K562 (cell line): Measurements from ENCODE around the gene TM7SF3.

ENCODE experiments used
- FOSL1 ChIP-seq: fragments of 200-800 bp; sonication (Bioruptor generic); conservative IDR thresholded peaks from 2 replicates; pipeline ENCODE4 v1.6.1; 2016; ENCODE audit warnings: missing genetic modification characterization, missing compliant biosample characterization
- TF ChIP-seq, protein P1 (sequence below), 3 experiments: IDR thresholded peaks in 2 of 3; conservative IDR thresholded peaks in 1 of 3; 2 replicates each; pipeline ENCODE4 v1.5.1; 2011 to 2012; ENCODE audit warnings: low read length in 3 of 3, mild to moderate bottlenecking in 3 of 3, control low read depth in 2 of 3, improper control_type of control experiment in 1 of 3, inconsistent platforms in 1 of 3, low read depth in 1 of 3, mixed read lengths in 1 of 3, moderate library complexity in 1 of 3; ENCODE audit not compliant: insufficient read depth in 2 of 3

DNA sequence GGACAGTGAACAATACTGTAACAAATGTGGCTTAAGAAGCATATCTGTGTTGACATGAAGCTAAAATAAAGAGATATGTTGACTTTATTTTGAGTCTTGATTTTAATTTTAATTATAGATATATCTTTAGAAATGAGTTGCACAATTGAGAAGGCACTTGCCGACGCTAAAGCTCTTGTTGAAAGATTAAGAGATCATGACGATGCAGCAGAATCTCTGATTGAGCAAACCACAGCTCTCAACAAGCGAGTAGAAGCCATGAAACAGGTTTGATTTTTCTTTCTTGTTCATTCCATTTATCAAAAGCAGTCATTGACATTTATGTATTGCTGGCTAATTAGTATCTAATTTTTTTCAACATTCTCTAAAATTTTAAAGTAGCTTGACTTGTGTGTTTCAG is 60.2 kb downstream of the TM7SF3 start:
- TF ChIP-seq FOSL1 (tag) = no peak
- TF ChIP-seq, protein P1, sequence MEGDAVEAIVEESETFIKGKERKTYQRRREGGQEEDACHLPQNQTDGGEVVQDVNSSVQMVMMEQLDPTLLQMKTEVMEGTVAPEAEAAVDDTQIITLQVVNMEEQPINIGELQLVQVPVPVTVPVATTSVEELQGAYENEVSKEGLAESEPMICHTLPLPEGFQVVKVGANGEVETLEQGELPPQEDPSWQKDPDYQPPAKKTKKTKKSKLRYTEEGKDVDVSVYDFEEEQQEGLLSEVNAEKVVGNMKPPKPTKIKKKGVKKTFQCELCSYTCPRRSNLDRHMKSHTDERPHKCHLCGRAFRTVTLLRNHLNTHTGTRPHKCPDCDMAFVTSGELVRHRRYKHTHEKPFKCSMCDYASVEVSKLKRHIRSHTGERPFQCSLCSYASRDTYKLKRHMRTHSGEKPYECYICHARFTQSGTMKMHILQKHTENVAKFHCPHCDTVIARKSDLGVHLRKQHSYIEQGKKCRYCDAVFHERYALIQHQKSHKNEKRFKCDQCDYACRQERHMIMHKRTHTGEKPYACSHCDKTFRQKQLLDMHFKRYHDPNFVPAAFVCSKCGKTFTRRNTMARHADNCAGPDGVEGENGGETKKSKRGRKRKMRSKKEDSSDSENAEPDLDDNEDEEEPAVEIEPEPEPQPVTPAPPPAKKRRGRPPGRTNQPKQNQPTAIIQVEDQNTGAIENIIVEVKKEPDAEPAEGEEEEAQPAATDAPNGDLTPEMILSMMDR (IDR thresholded peaks at IDR 0.05 in 2 of 3, conservative IDR thresholded peaks at IDR 0.05 in 1 of 3; ENCODE audit: insufficient read depth in 2 of 3, low read depth in 1 of 3, low read length in 3 of 3) = no peak
